Activated T-helper 1 cell treated with Interleukin-2 at 50 U/mL for 16 hours (primary cell): ENCODE results near the gene KISS1.

Source experiments
- DNase-seq: peaks from one replicate; pipeline ENCODE4 v3.0.0-alpha.2; 2020; ENCODE audit warnings: low read depth

The KISS1 gene

DNA sequence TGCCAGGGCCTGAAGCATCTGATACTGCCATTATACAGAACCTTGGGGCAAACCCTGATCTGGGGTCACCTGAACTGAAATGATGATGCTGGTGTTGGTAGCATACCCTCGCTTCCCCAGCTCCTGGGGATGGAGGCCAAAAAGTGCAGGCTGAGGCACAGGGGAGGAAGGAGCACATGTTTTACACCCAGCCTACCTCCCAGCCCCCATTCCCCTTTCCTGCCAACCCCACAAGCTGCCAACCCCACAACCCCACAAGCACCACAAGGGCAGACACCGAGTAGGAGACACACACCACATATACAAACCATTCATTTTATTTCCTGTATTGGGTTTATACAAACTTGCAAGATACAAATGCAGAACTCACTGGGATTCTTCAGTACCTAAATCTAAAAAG lies 22.3 kb upstream of the KISS1 start:
- DNase-seq = no peak

DNA sequence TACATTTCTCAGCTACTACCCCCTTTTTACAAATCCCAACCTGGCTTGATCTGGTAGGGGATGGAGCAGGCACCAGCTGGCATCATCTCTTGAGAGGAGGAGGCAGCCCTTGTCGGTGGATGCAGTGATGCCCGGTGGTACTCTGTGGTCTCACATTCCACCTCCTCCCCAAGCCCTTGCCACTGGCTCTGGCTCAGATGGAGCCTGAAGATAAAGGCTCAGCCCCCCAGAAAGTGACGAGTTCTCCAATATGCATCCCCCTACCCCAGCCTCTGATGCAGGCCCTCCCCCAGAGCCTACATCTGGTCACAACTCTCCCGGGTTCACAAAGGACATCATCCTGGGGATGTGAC lies 21.3 kb upstream of the KISS1 start:
- no peak for DNase-seq

DNA sequence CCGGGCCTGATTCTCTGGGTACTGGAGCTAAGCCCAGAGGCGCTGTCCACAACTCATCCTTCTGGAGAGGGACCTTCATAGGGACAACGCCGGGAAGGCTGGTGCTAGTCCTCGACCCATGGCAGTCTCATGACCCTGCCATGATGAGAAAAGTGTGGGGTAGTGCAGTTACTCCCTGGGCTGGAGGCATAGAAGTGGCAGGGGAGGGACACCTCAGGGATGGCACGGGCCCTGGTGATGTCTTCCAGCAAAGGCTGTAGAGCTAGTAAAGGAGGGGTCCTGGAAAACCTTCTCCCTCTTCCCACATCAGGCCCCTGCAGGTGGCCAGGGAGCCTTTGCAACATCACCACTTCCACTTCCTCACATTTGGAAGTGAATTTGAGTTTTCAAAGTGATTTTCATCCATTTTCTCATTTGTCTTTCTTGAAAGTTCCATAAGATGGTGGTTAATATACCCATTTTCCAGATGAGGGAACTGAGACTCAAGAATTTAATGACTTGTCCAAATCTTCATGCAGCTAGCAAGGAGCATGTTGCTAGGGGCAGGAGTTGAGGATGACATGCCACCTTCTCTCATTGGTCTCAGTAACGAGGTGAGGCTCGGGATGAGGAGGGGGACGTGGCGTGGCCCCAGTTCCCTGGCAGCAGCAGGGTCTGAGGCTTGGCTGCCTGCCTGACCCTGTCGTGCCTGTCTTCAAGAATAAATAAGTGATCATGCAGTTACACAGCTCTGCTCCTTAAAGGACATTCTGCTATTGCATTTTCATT lies 20.8 kb upstream of the KISS1 start:
- DNase-seq = no peak

DNA sequence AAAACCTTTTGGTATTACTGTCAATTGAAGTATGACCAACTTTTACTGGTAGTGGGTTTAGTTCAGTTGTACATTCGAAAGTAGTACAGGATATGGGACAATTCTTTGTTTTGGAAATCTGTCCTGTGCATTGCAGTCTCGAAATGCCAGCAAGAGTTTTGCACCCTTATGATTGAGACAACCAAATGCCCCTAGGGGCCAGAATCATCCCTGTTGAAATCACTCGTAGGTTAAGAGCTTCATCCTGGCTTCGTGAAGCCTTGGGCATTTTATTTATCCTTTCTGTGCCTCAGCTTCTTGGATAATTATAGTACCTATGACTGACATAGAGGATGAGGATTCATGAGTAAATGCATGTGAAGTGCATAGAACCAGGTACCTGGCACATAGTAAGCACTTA lies 19.9 kb upstream of the KISS1 start:
- DNase-seq = no peak

DNA sequence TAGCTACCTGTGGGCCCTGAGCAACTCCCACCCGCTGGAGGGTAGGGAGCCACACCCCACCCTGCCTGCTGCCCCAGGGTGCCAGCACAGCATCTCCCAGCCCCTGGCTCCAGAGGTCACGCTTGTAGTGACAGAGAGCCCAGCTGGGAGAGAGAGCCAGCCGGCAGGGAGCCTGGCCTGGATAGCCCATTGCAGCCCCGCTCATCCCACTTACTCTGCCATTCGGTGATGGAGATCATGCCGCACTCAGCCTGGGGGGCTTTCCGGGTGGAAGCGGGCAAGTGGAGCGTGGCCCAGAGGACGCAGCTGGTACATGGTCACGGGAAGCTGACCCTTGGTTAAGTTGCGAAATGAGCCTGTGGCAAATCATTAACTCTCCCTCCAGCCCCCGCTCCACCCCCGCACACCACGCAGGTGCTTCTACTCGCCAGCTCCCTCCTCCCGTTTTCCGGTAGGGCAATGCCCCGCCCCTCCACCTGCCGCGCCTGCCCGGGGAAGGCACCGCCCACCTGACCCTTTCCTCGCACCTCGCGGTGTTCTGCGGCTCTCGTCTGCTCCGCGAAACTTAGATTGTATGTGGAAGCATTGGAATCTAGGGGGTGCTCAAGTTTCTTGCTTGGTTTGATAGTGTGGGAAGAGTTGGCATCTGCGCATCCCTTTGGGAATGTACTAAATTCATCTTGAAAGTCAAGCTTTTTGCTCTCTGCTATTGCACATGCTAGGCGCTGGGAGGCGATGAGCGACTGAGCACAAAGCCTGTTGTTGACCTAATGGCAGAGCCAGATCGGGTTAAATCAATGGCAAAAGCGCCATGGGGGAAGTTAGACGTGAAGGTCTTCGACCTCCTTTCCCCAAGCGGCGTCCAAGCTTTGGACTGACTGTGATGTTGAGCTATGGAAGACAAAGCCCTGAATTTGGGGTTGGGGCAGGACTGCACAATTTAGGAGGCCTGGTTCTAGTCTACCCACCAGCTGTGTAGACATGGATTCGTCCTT lies 17.7 kb upstream of the KISS1 start, which contains the start of gene GOLT1A:
Gene GOLT1A, minus strand, starts transcription at position 321 of the 995 bp plus-strand sequence. Its CDS starts 82 bp downstream, at position 239.
- DNase-seq = peak; percentile 16

DNA sequence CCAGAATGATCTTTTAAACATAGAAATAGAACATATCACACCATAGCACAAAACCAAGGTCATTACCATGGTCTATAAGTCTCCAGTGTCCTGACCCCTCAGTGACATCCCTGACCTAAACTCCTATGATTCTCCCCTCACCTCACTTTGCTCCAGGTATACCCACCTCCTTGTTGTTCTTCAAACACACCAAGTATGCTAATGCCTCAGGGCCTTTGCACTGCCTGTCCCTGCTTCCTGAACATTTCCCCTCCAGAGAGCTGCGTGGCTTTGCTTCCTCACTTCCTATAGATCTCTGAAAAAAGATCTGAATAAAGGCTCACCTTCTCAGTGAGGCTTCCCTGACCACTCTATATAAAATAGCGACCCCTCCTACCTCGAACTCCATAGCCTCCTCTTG lies 16.4 kb upstream of the KISS1 start:
- no peak for DNase-seq

DNA sequence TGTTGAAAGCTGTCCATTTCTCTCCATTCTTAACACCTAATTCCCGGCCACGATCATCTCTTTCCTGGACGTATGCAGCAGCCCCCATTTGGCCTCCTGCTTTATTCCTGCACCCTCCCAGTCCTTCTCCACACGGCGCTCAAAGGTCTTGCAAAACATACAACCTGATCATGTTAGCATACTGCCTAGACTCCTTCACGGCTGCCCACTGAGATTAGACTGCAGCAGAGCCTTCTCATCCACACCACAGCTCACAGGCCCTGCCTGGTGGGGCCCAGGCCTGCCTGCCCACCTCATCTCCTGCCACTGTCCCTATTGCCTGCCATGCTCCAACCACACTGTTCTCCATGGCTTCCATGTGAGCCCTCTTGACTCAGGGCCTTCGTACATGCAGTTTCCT lies 14.8 kb upstream of the KISS1 start:
- no peak for DNase-seq

DNA sequence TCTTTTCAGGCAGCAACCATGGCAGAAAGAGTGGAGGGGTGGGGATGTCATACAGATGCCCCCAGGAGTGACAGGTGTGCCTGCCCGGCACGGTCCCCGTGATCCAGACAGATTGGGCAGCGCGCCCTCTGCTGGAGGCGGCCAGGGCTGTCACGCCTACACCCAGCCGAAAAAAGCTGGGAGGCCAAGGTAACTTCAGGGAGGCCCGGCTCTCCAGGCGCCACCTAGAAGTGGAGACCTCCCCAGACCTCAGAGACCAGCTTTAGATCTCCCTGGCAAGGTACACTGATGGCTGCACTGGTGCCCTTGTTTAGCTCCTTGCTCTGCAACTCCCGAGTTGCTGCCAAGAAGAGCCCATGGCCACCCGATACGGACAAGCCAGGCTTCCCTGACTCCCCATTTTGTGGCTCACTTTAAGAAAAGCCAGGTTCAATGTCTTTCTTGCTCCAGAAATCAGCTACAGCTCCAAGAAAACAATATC lies 10.9 kb upstream of the KISS1 start:
- DNase-seq = peak; percentile 49

DNA sequence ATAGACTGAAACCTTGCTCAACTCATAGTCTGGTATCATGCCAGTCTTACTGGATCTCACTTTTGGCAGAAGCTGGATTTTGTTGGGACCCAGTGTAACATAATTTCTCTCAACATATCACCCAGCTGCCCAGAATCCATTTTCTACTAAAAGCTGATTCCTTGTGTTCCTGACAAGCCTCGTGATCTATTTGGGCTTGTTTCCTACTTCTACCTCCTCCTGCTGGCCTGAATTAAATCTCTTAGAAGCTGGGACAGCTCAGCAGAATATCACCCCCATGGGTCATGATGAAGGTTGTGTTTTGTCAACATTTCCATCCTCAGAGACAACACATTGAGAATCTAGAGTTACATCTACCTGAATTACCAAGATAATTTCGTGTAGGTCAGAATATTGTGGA lies 9.8 kb upstream of the KISS1 start:
- DNase-seq = no peak

DNA sequence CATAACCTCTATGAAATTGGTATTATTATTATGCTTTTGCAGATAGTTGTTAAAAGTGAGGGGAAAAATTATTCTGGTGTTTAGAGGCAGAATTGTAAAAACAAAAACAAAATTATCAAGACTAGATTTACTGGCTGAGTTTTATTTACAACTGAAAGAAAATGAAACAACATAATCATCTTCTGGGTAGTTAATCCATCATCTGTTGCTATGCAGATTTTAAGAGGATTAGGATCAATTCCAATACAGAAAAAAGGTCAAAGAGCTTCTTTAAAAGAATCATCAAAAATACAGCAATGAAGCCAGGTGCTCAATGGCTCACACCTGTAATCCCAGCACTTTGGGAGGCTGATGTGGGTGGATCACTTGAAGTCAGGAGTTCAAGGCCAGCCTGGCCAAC lies 9.2 kb upstream of the KISS1 start:
- no peak for DNase-seq

DNA sequence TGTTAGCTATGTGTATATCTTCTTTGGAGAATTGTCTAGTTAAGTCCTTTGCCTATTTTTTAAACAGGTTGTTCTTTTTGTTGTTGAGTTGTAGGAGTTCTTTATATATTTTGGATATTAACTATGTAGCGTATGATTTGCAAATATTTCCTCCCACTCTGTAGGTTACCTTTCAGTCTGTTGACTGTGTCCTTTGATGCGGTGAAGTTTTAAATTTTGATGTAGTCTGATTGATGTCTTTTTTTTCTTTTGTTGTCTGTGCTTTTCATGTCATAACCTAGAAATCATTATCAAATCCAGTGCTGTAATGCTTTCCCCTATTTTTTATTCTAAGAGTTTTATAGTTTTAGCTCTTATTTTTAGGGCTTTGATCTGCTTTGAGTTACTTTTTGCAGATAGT lies 8.7 kb upstream of the KISS1 start:
- no peak for DNase-seq

DNA sequence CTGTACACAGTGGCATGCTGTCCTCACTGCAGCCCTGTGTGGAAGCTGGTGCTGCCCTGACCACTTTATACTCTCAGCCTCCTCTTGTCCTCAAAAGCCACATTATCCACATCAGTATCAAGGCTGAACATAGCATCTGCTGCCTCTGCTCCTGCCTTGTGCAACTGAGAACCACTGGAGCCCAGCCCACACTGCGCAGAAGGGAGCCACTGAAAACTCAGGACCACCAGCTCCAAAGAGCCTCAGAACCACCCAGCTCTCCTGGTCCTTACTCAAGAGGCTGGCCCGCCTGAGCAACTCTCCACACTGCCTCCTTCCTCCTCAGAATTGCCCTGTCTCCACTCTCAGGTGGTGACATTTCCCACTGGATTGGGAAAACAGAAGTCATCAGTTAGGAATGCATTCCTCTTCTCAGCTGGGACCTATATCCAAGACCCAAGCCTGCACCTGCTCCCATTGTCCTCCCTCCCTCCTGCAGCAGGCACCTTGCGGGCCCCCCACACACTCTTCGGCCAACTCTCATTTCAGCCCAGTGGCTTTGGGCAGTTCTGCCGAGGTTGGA lies 7.0 kb upstream of the KISS1 start:
- no peak for DNase-seq

DNA sequence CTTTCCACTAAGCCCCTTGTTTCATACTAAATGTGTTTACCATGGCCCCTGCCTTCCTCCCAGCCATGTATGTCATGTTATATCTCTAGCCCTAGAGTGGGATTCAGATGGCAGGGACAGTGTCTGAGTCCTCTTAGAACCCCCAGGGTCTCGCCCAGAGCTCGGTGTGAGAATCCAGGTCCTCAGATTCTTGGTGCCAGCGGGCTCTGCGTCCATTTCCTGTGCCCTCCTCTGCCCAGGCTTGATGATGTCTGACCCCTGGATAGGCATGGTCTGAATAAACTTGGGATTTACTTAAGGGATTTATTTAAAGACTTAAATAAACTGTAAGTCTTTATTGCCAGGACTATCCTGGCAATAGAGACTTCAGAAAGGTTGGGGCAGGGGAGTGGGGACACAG lies 6.2 kb upstream of the KISS1 start:
- DNase-seq = no peak

DNA sequence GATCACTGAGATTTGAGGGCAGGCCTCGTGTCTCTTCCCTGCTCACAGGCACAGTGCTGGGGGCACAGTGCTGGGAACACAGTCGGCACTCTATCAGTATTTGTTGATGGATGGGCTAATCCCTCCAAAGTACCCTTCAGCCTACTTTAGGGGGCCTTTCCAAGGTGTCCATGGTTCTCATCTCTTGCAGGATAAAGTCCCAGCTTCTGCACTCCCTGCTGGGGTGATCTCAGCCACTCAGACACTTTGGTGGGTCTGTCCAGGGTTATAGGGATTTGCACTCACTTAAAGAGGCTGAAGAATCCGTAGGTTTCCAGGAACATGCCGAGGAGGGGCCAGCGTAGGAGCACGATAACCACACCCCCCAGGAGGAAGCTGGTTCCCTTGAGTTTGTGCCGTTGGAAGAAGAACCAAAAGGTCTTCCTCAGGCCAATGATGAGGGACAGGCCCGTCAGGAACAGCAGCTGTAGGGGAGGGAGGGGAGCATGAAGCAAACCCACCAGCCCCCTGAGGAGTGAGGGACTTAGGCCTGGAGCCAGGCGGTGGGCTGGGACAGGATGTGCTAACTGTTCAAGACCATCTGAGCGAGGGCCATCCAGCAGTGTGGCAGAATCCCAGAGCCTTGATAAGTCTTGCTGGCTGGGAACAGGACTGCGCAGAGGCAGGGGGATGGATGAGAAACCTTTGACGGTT lies 5.2 kb upstream of the KISS1 start:
- no peak for DNase-seq

DNA sequence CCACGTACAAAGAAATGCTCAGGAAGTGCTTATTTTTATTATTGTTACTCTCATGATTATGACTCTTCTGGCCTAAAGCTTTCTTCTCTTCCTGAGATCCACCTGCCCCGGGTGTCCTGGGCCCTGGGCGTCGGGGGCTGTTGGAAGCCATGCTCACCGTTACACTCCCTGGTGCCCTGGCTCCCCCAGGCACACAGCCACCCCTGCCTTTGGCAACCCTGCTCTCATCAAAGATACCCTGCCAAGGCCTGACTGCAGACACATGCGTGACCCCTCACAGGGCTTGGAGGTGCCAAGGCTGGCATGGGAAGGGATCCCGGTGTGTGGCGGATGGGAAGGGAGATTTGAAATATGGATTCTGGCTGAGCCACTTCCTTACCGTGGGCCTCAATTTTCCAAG lies 3.3 kb upstream of the KISS1 start:
- no peak for DNase-seq

DNA sequence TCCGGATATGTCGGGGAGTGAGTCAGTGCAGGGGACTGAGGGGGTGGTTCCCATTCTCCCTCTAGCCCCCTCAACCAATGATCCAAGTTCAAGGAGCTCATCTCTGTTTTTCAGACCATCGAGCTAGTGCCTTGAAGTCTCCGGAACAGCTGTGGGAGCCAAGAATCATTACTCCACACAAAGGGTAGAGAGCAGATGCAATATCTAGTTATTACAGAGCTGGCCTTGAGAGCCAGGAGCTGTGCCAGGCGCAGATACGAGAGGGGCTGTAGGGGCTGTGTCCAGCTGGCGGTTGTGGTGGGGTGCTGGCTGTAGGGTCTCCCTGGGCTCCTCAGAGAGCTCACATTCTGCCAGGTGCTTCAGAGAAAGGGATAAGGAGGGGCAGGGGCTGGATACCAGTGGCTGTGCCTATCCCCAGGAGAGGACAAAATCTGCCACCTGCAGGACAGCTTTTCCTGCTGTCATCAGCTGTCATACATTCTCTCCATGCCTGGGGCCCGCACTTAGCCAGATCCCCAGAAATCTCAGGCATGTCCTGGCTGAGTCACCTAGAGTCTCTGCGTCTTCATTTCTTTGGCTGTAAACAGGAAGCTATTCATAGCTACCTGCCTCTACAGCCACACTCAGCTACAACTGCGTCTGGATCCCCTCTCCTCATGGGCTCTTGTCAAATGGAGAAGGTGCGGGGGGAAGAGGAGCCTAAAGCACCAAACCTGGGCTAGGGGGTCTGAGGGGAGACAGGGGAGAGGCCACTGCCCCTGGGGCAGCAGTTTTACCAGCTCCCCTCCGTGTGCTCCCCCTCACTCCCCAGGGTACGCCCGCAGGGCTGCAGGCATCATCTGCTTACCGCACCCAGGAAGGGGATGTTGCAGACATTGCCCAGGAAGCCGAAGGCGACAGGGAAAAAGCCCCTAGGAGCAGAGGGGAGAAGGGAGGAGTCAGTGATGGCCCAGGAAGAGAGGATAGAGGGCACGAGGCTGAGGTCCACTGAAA lies 2.4 kb upstream of the KISS1 start:
- no peak for DNase-seq

DNA sequence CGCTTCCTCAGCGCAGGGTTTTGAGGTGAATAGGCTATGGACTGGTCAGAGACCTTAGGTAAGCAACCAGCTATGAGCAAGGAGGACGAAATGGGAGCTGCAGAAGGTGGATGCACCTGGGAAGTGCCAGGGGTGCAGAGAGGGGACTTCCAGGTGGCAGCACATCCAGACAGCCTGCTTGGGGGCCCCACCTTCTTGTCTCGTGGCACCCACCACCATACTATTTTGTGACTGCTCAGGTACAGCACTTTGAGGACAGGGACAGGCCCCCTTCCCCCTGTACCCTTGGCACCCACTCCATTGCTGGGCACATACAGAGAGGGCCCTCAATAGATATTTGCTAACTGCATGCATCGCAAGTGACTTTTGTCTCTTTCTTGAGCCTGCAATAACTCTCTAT lies 777 bp upstream of the KISS1 start:
- no peak for DNase-seq

DNA sequence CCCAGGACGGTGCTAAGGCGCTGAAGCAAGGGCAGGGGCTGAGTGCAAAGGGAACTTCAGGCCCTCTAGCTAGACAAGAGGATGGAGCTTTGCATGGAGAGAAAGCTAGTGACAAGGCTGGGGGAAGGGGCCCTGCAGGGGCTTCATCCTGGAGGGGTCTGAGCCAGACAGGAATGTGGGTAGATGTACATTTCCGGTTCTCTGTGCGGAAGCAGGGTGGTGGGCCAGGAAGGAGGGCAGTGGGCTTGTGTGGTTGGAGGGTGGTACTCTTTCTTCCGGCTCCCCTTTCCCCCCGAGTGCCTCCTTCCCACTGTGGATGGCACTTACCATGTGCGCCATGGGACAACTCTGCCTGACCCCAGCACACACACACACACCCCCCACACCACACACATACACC lies 1.5 kb downstream of the KISS1 start:
- no peak for DNase-seq

DNA sequence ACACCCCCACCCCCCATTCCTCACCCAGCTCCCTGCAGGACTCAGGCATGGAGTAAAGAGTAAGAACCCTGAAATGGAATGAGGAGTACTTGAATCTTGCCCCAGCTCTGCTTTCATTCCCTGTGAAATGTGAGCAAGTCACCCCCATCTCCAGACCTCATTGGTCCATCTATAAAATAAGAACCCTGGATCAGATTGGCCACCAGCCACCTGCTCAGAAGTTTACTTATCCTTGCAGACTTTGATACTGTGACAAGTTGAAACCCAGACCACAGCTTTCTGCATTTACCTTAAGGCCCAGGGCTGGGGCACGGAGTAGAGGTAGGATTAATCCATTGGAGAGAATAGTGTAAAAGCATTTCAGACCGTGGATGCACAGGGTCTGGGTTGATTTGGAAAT lies 2.2 kb downstream of the KISS1 start:
- no peak for DNase-seq

DNA sequence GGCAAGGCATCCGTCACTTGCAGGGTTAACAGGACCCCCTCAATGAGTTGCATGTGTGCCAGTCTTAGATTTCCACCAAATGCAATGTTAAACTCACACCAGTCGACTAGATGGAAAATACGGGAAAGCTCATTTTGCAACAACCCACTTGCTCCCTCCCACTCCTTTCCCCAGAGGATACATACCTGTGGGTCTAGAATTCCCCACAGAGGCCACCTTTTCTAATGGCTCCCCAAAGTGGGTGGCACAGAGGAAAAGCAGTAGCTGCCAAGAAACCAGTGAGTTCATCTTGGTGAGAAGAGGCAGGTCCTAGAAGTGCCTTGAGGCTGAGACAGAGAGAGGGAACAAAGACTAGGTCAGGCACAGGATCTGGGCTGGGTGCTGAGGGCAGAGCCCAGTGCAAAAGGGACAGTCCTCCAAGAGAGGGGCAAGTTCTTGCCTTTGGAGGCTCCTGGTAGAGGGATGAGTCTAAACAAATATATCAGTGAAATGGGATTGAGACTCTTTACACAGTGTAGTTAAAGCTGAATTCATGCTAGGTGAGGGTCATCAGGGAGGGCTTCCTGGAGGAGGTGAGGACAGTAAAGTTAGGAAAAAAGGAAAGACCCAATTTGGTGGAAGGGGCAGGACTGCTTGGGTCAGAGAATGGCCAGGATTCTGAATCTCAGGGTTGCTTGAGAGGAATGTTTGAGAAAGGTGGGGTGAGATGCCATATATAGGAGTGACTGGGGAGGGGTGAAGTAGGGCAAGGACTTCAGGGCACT lies 3.5 kb downstream of the KISS1 start:
- no peak for DNase-seq
